Right lobe of liver (tissue), 6 donors: ENCODE measurements around the gene STAT4. TPM values are rescaled to one million over a fixed set of nuclear protein-coding genes. Genes with fewer than 3 reads are reported as not detected.

Experiments used
- ATAC-seq, 4 donors: fragments of 200-7000 bp; cut with Tn5 transposase; one replicate each; pipeline ENCODE4 v1.9.1; 2020; ENCODE audit warnings: mild to moderate bottlenecking in 4 of 4, moderate library complexity in 4 of 4
- DNase-seq, 3 donors: peaks; one replicate each; pipeline ENCODE4 v3.0.0-alpha.2; 2020
- H3K27ac ChIP-seq, 3 donors: fragments of 200-600 bp; one replicate each; pipeline ENCODE4 v1.8.0; 2022
- H3K27me3 ChIP-seq, 2 donors: fragments of 200-600 bp; one replicate each; pipeline ENCODE4 v1.8.0; 2022
- H3K36me3 ChIP-seq, 4 donors: fragments of 200-600 bp; sonication (generic) in 1 of 4; one replicate each; pipeline versions ENCODE4 v1.5.1 to v1.8.0; 2017 to 2022; ENCODE audit warnings: control low read depth in 1 of 4
- H3K4me1 ChIP-seq, 4 donors: fragments of 200-600 bp; sonication (generic) in 1 of 4; one replicate each; pipeline versions ENCODE4 v1.5.1 to v1.8.0; 2017 to 2022; ENCODE audit warnings: control low read depth in 1 of 4
- H3K4me3 ChIP-seq, 3 donors: fragments of 200-600 bp; one replicate each; pipeline ENCODE4 v1.8.0; 2022
- H3K9me3 ChIP-seq, 4 donors: fragments of 200-600 bp; sonication (generic) in 1 of 4; one replicate each; pipeline versions ENCODE4 v1.5.1 to v1.8.0; 2017 to 2022; ENCODE audit warnings: control low read depth in 1 of 4
- CTCF ChIP-seq, 4 donors: fragments of 200-600 bp in 3 of 4; fragments of 450-650 bp in 1 of 4; IDR thresholded peaks; one replicate each; pipeline versions ENCODE4 v1.5.1 to v1.8.0; 2016 to 2022; ENCODE audit warnings: antibody characterized with exemption in 4 of 4, mild to moderate bottlenecking in 2 of 4
- POLR2A ChIP-seq: fragments of 450-650 bp; IDR thresholded peaks from one replicate; pipeline ENCODE4 v1.6.1; 2017; ENCODE audit warnings: antibody characterized with exemption, mild to moderate bottlenecking
- WGBS: methylation state at CpG from one replicate; pipeline ENCODE4 v1.1.6; 2018; ENCODE audit warnings: low coverage, low lambda C conversion rate; ENCODE audit not compliant: insufficient coverage; ENCODE audit errors: missing lambda C conversion rate; 5-methylcytosine and 5-hydroxymethylcytosine counted together
- intact Hi-C, 2 donors: fragments of 100-400 bp; cut with DNase I; formaldehyde crosslinking; loops; one replicate each; pipeline versions ENCODE4 v1.11.2 to v1.14.1; 2022
- total RNA-seq, 6 experiments: library from RNA; depleted of rRNA in 2 of 6; stranded (reverse); fragments of >200 nt in 2 of 6; fragmentation: NEBNext Ultra II Directional in 3 of 6; extraction: Animal tissue kit (Norgen Biotek cat#: 25700) in 3 of 6; gene quantifications; one replicate each; pipeline versions ENCODE4 v1.1.0 to v1.2.4, GENCODE V29; 2016 to 2023
- donor health status: DM: no; HTN: yes; CAD: no.
- donor health status: DM: no; HTN: no; CAD: no.
- donor health status: DM: no; HTN: no; CAD: no.
- donor health status: DM: no; HTN: yes; CAD: no.
- donor health status: DM: no; HTN: yes; CAD: no.

STAT4 gene
- total RNA-seq, 6 experiments from 2014 or later = 0.90 to 6.1 (median 3.2) TPM

- intact Hi-C loops = no loop called here
- peaks cover 0 to 15% (median 6%) of the 10 kb centered on the region in 4 donors for H3K4me1 ChIP-seq
- H3K36me3 ChIP-seq = peaks cover 0 to 9% (median 2%) of the 10 kb centered on the region in 4 donors
- H3K4me3 ChIP-seq = peak within 1 kb of the TSS; percentile 74 to 86 (median 83)
- peak; percentile 94 to 98 (median 97) for ATAC-seq
- WGBS = 0% methylated on average over 23 of the region's 68 CpGs
- peak; percentile 95 to 96 (median 95) for DNase-seq
- H3K27me3 ChIP-seq = no peaks in the 10 kb centered on the region
- TF ChIP-seq POLR2A = peak; percentile 99
- TF ChIP-seq CTCF (IDR thresholded peaks at IDR 0.05) = peak in 3 of 4 donors; percentile 19 to 28 (median 27)
- H3K9me3 ChIP-seq = no peaks in the 10 kb centered on the region
- H3K27ac ChIP-seq = peak within 1 kb of the TSS; percentile 88 to 94 (median 88)
These were observed 136.7 kb downstream of the STAT4 start, which contains the start of gene STAT1 for GRCh38 chr2:191013932-191014652. Gene STAT1 (minus strand): TSS chr2:191014171. CDS start chr2:191010003, 4,168 bp downstream.

- intact Hi-C loops = no loop called here
- Histone ChIP-seq H3K27ac (peak overlapping the region; percentile 88 to 94 (median 88)), H3K4me3 (peak overlapping the region; percentile 74 to 86 (median 83)), H3K9me3 (no peaks in the 10 kb centered on the region), H3K27me3 (no peaks in the 10 kb centered on the region), H3K4me1 (peaks cover 0 to 15% (median 6%) of the 10 kb centered on the region in 4 donors), H3K36me3 (peaks cover 0 to 14% (median 6%) of the 10 kb centered on the region in 4 donors)
- no peak for TF ChIP-seq CTCF (IDR thresholded peaks at IDR 0.05)
- DNase-seq (no peak), ATAC-seq (no peak)
- 0% methylated on average over 4 of the region's 14 CpGs for WGBS
These were observed 137.2 kb downstream of the STAT4 start for GRCh38 chr2:191013682-191013931.

- no peak for TF ChIP-seq CTCF (IDR thresholded peaks at IDR 0.05)
- no peak for TF ChIP-seq POLR2A
- ATAC-seq (peak; percentile 4 to 24 (median 16)), DNase-seq (no peak)
- H3K9me3 ChIP-seq = no peaks in the 10 kb centered on the region
- 18% methylated on average over 14 of the region's 14 CpGs for WGBS
- peaks cover 0 to 20% (median 8%) of the 10 kb centered on the region in 4 donors for H3K36me3 ChIP-seq
- H3K27ac ChIP-seq = peak overlapping the region; percentile 88 to 94 (median 88)
- intact Hi-C loops = no loop called here
- peaks cover 0 to 15% (median 6%) of the 10 kb centered on the region in 4 donors for H3K4me1 ChIP-seq
- H3K27me3 ChIP-seq = no peaks in the 10 kb centered on the region
- peak overlapping the region; percentile 74 to 86 (median 83) for H3K4me3 ChIP-seq
These were observed 137.7 kb downstream of the STAT4 start for GRCh38 chr2:191012845-191013681.

GRCh38 chr2:191012346-191012745 is 138.4 kb downstream of the STAT4 start:
- no peak for TF ChIP-seq POLR2A
- TF ChIP-seq CTCF (IDR thresholded peaks at IDR 0.05) = no peak
- peaks cover 0 to 27% (median 11%) of the 10 kb centered on the region in 4 donors for H3K36me3 ChIP-seq

More at GRCh38 chr2:191012346-191012745, 138.4 kb downstream of the STAT4 start:
- intact Hi-C loops = no loop called here
- no peaks in the 10 kb centered on the region for H3K27me3 ChIP-seq
- WGBS = 96% methylated on average over 3 of the region's 3 CpGs
- H3K4me3 ChIP-seq = peak overlapping the region in 1 of 3 donors; percentile 86
- H3K4me1 ChIP-seq = peaks cover 0 to 15% (median 6%) of the 10 kb centered on the region in 4 donors
- H3K27ac ChIP-seq = peak overlapping the region in 1 of 3 donors; percentile 5
- no peaks in the 10 kb centered on the region for H3K9me3 ChIP-seq
- no peak for ATAC-seq
- no peak for DNase-seq
